Motor neuron (in vitro differentiated cells): ENCODE data around the gene CCNL1. TPM values are rescaled to one million over a fixed set of nuclear protein-coding genes. Genes with fewer than 3 reads are reported as not detected.
A peak's percentile ranks its signal among the peaks of the same experiment; 100 is the strongest.

ENCODE experiments used
- ATAC-seq, 8 experiments: fragments of 200-7000 bp; cut with Tn5 transposase; replicated peaks in 6 of 8; 2 replicates each; pipeline ENCODE4 v1.8.0; 2021; ENCODE audit warnings: mild to moderate bottlenecking in 8 of 8, moderate library complexity in 8 of 8
- H3K27ac ChIP-seq, 2 donors: fragments of 250-450 bp; sonication (Bioruptor Pico); 2 replicates each; pipeline ENCODE4 v1.9.0; 2021; ENCODE audit warnings: antibody characterized with exemption in 2 of 2, mild to moderate bottlenecking in 2 of 2, moderate library complexity in 1 of 2
- H3K4me1 ChIP-seq, 2 donors: fragments of 250-450 bp; sonication (Bioruptor Pico); replicated peaks in 1 of 2; 2 replicates each; pipeline ENCODE4 v1.6.1; 2021; ENCODE audit warnings: antibody characterized with exemption in 2 of 2, mild to moderate bottlenecking in 2 of 2, moderate library complexity in 1 of 2
- H3K4me3 ChIP-seq, 5 donors: fragments of 250-450 bp; sonication (Bioruptor Pico); 2 replicates each; pipeline ENCODE4 v1.9.0; 2021; ENCODE audit warnings: antibody characterized with exemption in 5 of 5, mild to moderate bottlenecking in 5 of 5, moderate library complexity in 4 of 5
- WGBS, 10 experiments: fragments of 450-650 bp; shearing (Covaris generic); methylation state at CpG; one replicate each; pipeline ENCODE4 v1.0.0; 2022; 5-methylcytosine and 5-hydroxymethylcytosine counted together
- in situ Hi-C, 9 experiments: fragments of 400-800 bp; cut with MboI; loops; one replicate each; pipeline ENCODE4 v1.15.0; 2021; ENCODE audit warnings: low sequenced_read_pairs in 9 of 9, low pct_unique_long_range_greater_than_20kb in 2 of 9; ENCODE audit not compliant: unreplicated experiment in 9 of 9
- total RNA-seq, 8 experiments: library from RNA; unstranded; fragments of 300-600 nt; gene quantifications; 2 replicates each; pipeline versions ENCODE4 v1.2.3 to v1.2.4, GENCODE V29; 2022

CCNL1 gene
- total RNA-seq, 8 experiments from 2014 or later: 77.6 to 232 (median 114) TPM

DNA sequence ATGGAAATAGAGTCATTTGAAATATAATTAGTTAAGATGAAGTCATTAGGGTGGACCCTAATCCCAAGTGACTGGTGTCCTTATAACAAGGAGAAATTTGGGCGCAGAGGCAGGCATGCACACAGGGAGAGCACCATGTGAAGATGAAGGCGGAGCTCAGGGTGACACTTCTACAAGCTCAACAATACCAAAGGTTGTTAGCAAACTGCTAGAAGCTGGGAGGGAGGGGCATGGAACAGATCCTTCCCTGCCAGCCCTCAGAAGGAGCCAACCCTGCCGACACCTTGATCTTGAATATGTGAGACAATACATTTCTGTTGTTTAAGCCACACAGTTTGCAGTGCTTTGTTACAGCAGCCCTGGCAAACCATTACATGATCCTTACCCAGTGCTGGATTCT is 57.8 kb downstream of the CCNL1 start:
- peak in 1 of 8 experiments; percentile 15 for ATAC-seq
- peaks cover 16 to 20% of the 10 kb centered on the region in 2 donors for H3K4me1 ChIP-seq
- no peak overlapping the region for H3K27ac ChIP-seq
- in situ Hi-C loops: no loop called here
- WGBS, 10 experiments: 40 to 100% (median 89%) methylated on average over 1 to 3 of the region's 3 CpGs; no CpG with 5 or more reads in 2 of the 10 experiments
- no peak overlapping the region for H3K4me3 ChIP-seq

DNA sequence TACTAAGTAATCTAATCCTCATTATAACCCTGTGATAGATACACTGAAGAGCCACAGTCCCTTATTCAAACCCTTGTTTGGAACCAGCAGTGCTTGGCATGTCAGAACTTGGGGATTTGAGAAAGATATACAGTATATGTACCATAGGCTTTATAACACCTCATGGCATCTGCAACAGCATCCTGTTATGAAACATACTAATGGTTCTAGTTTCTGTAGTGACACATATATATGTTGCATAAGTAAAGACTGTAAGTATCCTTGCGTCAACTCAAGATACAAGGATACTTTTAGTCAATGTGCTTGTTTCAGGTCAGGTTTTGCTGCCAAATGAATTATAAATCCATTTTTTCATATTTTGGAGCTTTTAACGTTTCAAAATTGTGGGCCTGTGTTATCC is 58.5 kb downstream of the CCNL1 start:
- WGBS, 10 experiments: 40 to 100% (median 79%) methylated on average over 1 to 2 of the region's 2 CpGs; no CpG with 5 or more reads in 1 of the 10 experiments
- no peak overlapping the region for H3K27ac ChIP-seq
- peaks cover 15 to 20% of the 10 kb centered on the region in 2 donors for H3K4me1 ChIP-seq
- ATAC-seq: no peak
- no peak overlapping the region for H3K4me3 ChIP-seq
- in situ Hi-C loops: no loop called here

GRCh38 chr3:157100608-157101396 is 59.1 kb downstream of the CCNL1 start:
- peak; percentile 15 to 69 (median 52) for ATAC-seq
- no peak overlapping the region for H3K4me3 ChIP-seq
- WGBS, 10 experiments: 43 to 100% (median 93%) methylated on average over 2 to 7 of the region's 8 CpGs; no CpG with 5 or more reads in 1 of the 10 experiments
- in situ Hi-C loops: no loop called here
- peaks cover 14 to 17% of the 10 kb centered on the region in 2 donors for H3K4me1 ChIP-seq
- no peak overlapping the region for H3K27ac ChIP-seq

DNA sequence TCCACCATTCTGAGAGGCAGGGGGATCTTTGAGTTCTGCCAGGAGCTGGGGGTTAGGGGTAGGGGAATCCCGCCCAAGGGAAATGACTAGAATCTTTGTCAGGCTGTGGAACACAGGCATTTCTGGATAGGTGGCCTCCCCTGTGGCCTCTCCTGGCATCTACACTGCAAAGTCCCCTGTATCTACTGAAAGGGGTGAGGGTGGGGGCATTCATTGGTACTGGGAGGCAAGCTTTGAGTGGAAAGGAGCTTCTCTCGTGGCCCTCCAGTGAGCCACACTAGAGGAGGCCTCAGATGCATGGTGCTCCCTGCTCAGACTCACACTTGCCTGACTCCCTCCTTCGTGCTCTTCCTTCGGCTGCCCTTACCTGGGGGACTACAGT is 59.9 kb downstream of the CCNL1 start:
- ATAC-seq: no peak
- no peak overlapping the region for H3K4me3 ChIP-seq
- in situ Hi-C loops: no loop called here
- WGBS, 10 experiments: 80% methylated on average over 1 of the region's 4 CpGs; no CpG with 5 or more reads in 8 of the 10 experiments
- peaks cover 7 to 10% of the 10 kb centered on the region in 2 donors for H3K4me1 ChIP-seq
- H3K27ac ChIP-seq: no peak overlapping the region

DNA sequence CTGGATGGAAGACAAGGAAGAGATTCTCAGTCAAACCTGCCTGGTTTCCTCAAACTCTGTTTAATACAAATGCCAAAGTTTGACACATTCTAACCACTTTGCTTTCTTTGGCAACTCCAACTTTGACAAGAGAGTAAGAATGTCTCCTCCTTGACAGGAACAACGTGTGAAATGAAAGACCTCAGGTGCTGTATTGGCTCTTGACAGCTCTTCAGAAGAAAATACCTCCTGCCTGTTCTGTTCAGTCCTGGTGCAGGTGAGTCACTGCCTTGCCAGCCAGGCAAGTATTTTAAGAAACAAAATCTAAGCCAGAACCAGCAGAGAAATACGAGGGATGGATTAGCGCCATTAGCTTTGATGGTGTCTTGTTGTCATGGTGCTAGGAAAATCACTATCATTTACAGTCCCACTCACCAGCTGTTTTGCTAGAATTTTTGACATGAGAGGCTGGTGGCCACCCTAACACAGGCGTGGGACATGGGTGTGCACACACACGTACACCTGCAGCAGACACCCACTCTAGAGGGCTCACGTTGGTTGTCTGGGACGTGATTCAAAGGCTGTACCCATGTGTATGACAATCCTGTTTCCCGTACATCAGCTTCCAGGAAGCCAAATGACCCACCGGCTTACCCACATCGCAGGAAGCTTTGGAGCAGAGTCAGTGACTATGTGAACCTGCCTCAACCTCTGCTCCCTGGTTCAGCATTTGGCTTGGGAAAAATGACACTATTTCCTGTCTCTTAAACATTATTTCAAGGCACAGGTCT is 60.4 kb downstream of the CCNL1 start:
- ATAC-seq: no peak
- in situ Hi-C loops: loop anchor here in 7 of 9 experiments (25.0 kb wide), 5 partner anchors 412 to 937 kb away; partner anchors contain the start of genes SSR3 (in 2 of the 7) and TIPARP (in 2 of the 7)
- 70 to 95% (median 84%) methylated on average over 1 to 9 of the region's 10 CpGs; no CpG with 5 or more reads in 1 of the 10 experiments for WGBS, 10 experiments
- Histone ChIP-seq H3K27ac (no peak overlapping the region), H3K4me3 (no peak overlapping the region), H3K4me1 (peaks cover 6 to 10% of the 10 kb centered on the region in 2 donors)

DNA sequence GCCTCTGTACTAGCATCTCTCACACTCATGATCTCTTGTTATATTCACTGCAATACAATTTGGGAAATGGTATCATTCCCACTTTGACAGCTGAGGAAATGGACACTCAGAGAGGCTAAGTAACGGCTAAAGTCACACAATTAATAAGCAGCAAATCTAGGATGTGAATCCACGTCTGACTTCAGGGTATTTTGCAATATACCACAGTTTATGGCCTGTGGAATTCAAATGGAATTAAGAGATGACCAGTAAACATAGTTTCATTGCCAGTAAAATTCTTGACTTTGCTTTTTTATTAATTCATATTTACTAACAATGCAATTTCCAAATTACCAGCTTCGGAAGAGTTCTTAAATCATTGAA is 61.1 kb downstream of the CCNL1 start:
- Histone ChIP-seq H3K27ac (no peak overlapping the region), H3K4me1 (peaks cover 6 to 10% of the 10 kb centered on the region in 2 donors), H3K4me3 (no peak overlapping the region)
- ATAC-seq: no peak
- 35 to 100% (median 77%) methylated on average over 1 to 3 of the region's 3 CpGs; no CpG with 5 or more reads in 2 of the 10 experiments for WGBS, 10 experiments
- in situ Hi-C loops: loop anchor here in 7 of 9 experiments (25.0 kb wide), 5 partner anchors 412 to 937 kb away; partner anchors contain the start of genes SSR3 (in 2 of the 7) and TIPARP (in 2 of the 7)

DNA sequence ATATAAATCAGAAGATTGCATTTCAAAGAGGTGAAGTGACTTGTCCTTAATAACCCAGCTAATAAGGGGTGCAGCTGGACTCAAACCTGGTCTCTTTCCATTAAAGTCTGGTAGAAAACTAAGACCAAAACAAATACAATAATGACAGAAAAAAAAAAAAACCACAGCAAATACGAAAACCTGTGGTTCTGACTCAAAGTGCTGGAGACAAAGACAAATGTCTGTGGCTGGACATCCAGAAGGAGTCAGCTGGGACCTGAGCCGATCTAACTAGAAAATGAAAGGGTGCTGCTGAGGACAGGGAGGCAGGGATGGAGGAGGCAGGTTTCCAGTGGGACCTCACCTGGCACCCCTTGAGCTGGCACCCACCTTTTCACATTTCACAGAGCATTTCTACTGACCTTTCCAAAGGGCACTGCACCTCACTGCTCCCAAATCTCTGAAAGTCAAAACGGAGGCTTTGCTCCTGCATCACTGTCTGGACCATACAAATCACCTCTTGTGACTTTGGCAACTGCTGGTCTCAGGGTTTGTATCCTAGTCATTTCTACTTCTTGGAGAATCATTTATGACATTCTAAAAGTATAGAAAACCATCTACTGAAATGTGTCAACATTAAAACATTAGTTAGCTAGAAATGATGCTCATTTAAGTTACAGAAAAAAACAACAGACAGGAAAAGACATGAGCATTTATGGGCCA is 61.7 kb downstream of the CCNL1 start:
- Histone ChIP-seq H3K27ac (no peak overlapping the region), H3K4me3 (no peak overlapping the region), H3K4me1 (peaks cover 6 to 10% of the 10 kb centered on the region in 2 donors)
- in situ Hi-C loops: loop anchor here in 7 of 9 experiments (25.0 kb wide), 5 partner anchors 411 to 936 kb away; partner anchors contain the start of genes SSR3 (in 2 of the 7) and TIPARP (in 2 of the 7)
- WGBS, 10 experiments: 40 to 100% (median 63%) methylated on average over 1 to 3 of the region's 3 CpGs
- ATAC-seq: no peak
